GM18505 (cell line): Measurements from ENCODE around the gene GTF2IRD1.
"Not testable (repeated sequence)": the region's sequence is repeated elsewhere in the genome, so short reads cannot be mapped to it uniquely, and the experiment has no call there.

Source experiments
- ATAC-seq: cut with Tn5 transposase; IDR thresholded peaks from one replicate; pipeline ENCODE4 v1.9.1; 2021; ENCODE audit not compliant: unreplicated experiment
- POLR2A ChIP-seq: IDR thresholded peaks from 4 replicates; pipeline ENCODE4 v1.6.1; 2011; ENCODE audit warnings: borderline replicate concordance; ENCODE audit not compliant: insufficient read depth, insufficient read length; ENCODE audit errors: extremely low read depth

The GTF2IRD1 gene

GRCh38 chr7:74498996-74499834 is 45.5 kb downstream of the GTF2IRD1 start:
- no peak for ATAC-seq
- TF ChIP-seq POLR2A = no peak

GRCh38 chr7:74499835-74500388 is 46.2 kb downstream of the GTF2IRD1 start:
- TF ChIP-seq POLR2A = no peak
- no peak for ATAC-seq

GRCh38 chr7:74501298-74501697 is 47.6 kb downstream of the GTF2IRD1 start:
- ATAC-seq = no peak
- TF ChIP-seq POLR2A = no peak

- no peak for TF ChIP-seq POLR2A
- no peak for ATAC-seq
Observed at GRCh38 chr7:74502216-74502891, 48.6 kb downstream of the GTF2IRD1 start.

- TF ChIP-seq POLR2A = no peak
- no peak for ATAC-seq
Observed at GRCh38 chr7:74503061-74503460, 49.4 kb downstream of the GTF2IRD1 start.

- no peak for ATAC-seq
- TF ChIP-seq POLR2A = no peak
Observed at GRCh38 chr7:74503943-74504342, 50.2 kb downstream of the GTF2IRD1 start.

GRCh38 chr7:74505471-74506324 is 52.0 kb downstream of the GTF2IRD1 start:
- no peak for ATAC-seq
- TF ChIP-seq POLR2A = no peak

- no peak for ATAC-seq
- no peak for TF ChIP-seq POLR2A
Observed at GRCh38 chr7:74506325-74506724, 52.6 kb downstream of the GTF2IRD1 start.

GRCh38 chr7:74507538-74508319 is 54.0 kb downstream of the GTF2IRD1 start:
- no peak for ATAC-seq
- no peak for TF ChIP-seq POLR2A

GRCh38 chr7:74509453-74509852 is 55.7 kb downstream of the GTF2IRD1 start:
- not testable (repeated sequence) for ATAC-seq

GRCh38 chr7:74511345-74511744 is 57.6 kb downstream of the GTF2IRD1 start:
- no peak for ATAC-seq
- no peak for TF ChIP-seq POLR2A

GRCh38 chr7:74512762-74513161 is 59.1 kb downstream of the GTF2IRD1 start:
- TF ChIP-seq POLR2A = no peak
- ATAC-seq = no peak
